HEK293 (cell line): ENCODE measurements around the gene YTHDC2.

ENCODE experiments used
- CTCF ChIA-PET: fragments of 350-600 bp; formaldehyde crosslinking; extraction: SDS; loops from one replicate; lab custom pipeline; 2021; ENCODE audit warnings: antibody characterized with exemption; lab: Yijun Ruan, JAX
- POLR2A ChIA-PET: fragments of 300-600 bp; formaldehyde crosslinking; extraction: SDS; loops from one replicate; lab custom pipeline; 2020; ENCODE audit warnings: antibody characterized with exemption, inconsistent platforms; lab: Yijun Ruan, JAX
- H3K27ac ChIP-seq: fragments of 200-500 bp; sonication (Bioruptor generic); 2 replicates; pipeline ENCODE4 v1.5.1; 2014; ENCODE audit warnings: low read depth, low read length, control low read depth, inconsistent platforms; ENCODE audit errors: extremely low read depth
- H3K36me3 ChIP-seq, 2 experiments: fragments of 200-500 bp in 1 of 2; sonication (Bioruptor generic) in 1 of 2; 1 replicate in 1 of 2; 2 replicates in 1 of 2; pipeline ENCODE4 v1.5.1; 2014 to 2017; ENCODE audit warnings: inconsistent platforms in 2 of 2, low read length in 2 of 2; ENCODE audit not compliant: control insufficient read depth in 2 of 2, insufficient read depth in 1 of 2
- H3K4me1 ChIP-seq: fragments of 200-500 bp; sonication (Bioruptor generic); 2 replicates; pipeline ENCODE4 v1.5.1; 2014; ENCODE audit warnings: mild to moderate bottlenecking, low read length, inconsistent platforms; ENCODE audit not compliant: control insufficient read depth, insufficient read depth
- H3K4me3 ChIP-seq: 2 replicates; pipeline ENCODE4 v1.5.1; 2011; ENCODE audit warnings: low read depth, mild to moderate bottlenecking, control low read depth, low read length, moderate library complexity
- H3K9me3 ChIP-seq: fragments of 200-500 bp; sonication (Bioruptor generic); 2 replicates; pipeline ENCODE4 v1.5.1; 2014; ENCODE audit warnings: low read depth, low read length, inconsistent platforms; ENCODE audit not compliant: control insufficient read depth, insufficient read depth
- ATF2 ChIP-seq: fragments of 450-650 bp; formaldehyde crosslinking; IDR thresholded peaks from 2 replicates; pipeline ENCODE4 v1.5.1; 2016; ENCODE audit warnings: missing biosample characterization, missing genetic modification characterization, low read depth
- HIC1 ChIP-seq: fragments of 450-650 bp; formaldehyde crosslinking; IDR thresholded peaks from 2 replicates; pipeline ENCODE4 v1.5.1; 2016; ENCODE audit warnings: missing biosample characterization, missing genetic modification characterization
- PBX3 ChIP-seq: sonication (generic); formaldehyde crosslinking; IDR thresholded peaks from 2 replicates; pipeline ENCODE4 v1.8.1; 2022; ENCODE audit warnings: mild to moderate bottlenecking, moderate library complexity, missing genetic modification reagents
- PRDM10 ChIP-seq: fragments of 450-650 bp; formaldehyde crosslinking; IDR thresholded peaks from 2 replicates; pipeline ENCODE4 v1.5.1; 2016; ENCODE audit warnings: missing biosample characterization, missing genetic modification characterization
- SCRT2 ChIP-seq: fragments of 450-650 bp; formaldehyde crosslinking; IDR thresholded peaks from 2 replicates; pipeline ENCODE4 v1.5.1; 2016; ENCODE audit warnings: missing biosample characterization, missing genetic modification characterization
- SP7 ChIP-seq: fragments of 450-650 bp; formaldehyde crosslinking; IDR thresholded peaks from 2 replicates; pipeline ENCODE4 v1.5.1; 2016; ENCODE audit warnings: missing biosample characterization, missing genetic modification characterization
- ZBTB26 ChIP-seq: fragments of 450-650 bp; formaldehyde crosslinking; optimal IDR thresholded peaks from 2 replicates; pipeline ENCODE3; 2016; ENCODE audit warnings: missing biosample characterization, mild to moderate bottlenecking, missing genetic modification characterization
- ZFP69B ChIP-seq: fragments of 450-650 bp; formaldehyde crosslinking; IDR thresholded peaks from 2 replicates; pipeline ENCODE4 v1.5.1; 2016; ENCODE audit warnings: missing biosample characterization, missing genetic modification characterization
- ZNF146 ChIP-seq: fragments of 450-650 bp; formaldehyde crosslinking; IDR thresholded peaks from 2 replicates; pipeline ENCODE4 v1.5.1; 2016; ENCODE audit warnings: missing biosample characterization, missing genetic modification characterization
- ZNF239 ChIP-seq: fragments of 450-650 bp; formaldehyde crosslinking; IDR thresholded peaks from 2 replicates; pipeline ENCODE4 v1.5.1; 2016; ENCODE audit warnings: missing biosample characterization, missing genetic modification characterization
- ZNF639 ChIP-seq: fragments of 450-650 bp; formaldehyde crosslinking; IDR thresholded peaks from 2 replicates; pipeline ENCODE4 v1.5.1; 2016; ENCODE audit warnings: missing biosample characterization, missing genetic modification characterization
- ZNF645 ChIP-seq: fragments of 450-650 bp; formaldehyde crosslinking; IDR thresholded peaks from 2 replicates; pipeline ENCODE4; 2016; ENCODE audit warnings: missing biosample characterization, missing genetic modification characterization
- ZNF692 ChIP-seq: fragments of 450-650 bp; formaldehyde crosslinking; IDR thresholded peaks from 2 replicates; pipeline ENCODE4 v1.5.1; 2016; ENCODE audit warnings: missing biosample characterization, missing genetic modification characterization
- ZSCAN30 ChIP-seq: fragments of 450-650 bp; IDR thresholded peaks from 2 replicates; pipeline ENCODE4 v1.5.1; 2018; ENCODE audit warnings: missing biosample characterization, mild to moderate bottlenecking, missing genetic modification characterization, moderate library complexity

The YTHDC2 gene

GRCh38 chr5:113632996-113633395, 119.5 kb downstream of the YTHDC2 start:
- Histone ChIP-seq H3K27ac (no peak overlapping the region), H3K4me1 (no peaks in the 10 kb centered on the region), H3K9me3 (no peaks in the 10 kb centered on the region), H3K36me3 (no peaks in the 10 kb centered on the region), H3K4me3 (no peak overlapping the region)
- TF ChIP-seq SP7 (no peak), ZBTB26 (no peak), ATF2 (tag by site-specific recombination) (no peak), ZNF239 (tag by site-specific recombination) (no peak), ZNF146 (tag by site-specific recombination) (no peak), ZFP69B (tag by site-specific recombination) (no peak), ZNF692 (tag by site-specific recombination) (no peak), PRDM10 (tag by site-specific recombination) (no peak), PBX3 (no peak), ZNF645 (tag by site-specific recombination) (no peak), ZSCAN30 (no peak), HIC1 (tag by site-specific recombination) (no peak), ZNF639 (tag by site-specific recombination) (no peak), SCRT2 (tag by site-specific recombination) (no peak)
- POLR2A ChIA-PET = no interaction called here
- CTCF ChIA-PET = interaction anchor here (0.6 to 0.9 kb wide), 4 partner anchors 21 to 815 kb away, joined by 3 to 4 read pairs (median 4); no protein-coding TSS in a partner anchor
